Breast epithelium (tissue), 3 donors: ENCODE measurements around the gene KCNJ12.
"Not testable (repeated sequence)": the region's sequence is repeated elsewhere in the genome, so short reads cannot be mapped to it uniquely, and the experiment has no call there.

Experiments used
- CTCF ChIP-seq, 3 donors: fragments of 450-650 bp; IDR thresholded peaks; one replicate each; pipeline ENCODE4 v1.5.1; 2016 to 2017; ENCODE audit warnings: antibody characterized with exemption in 3 of 3, mild to moderate bottlenecking in 3 of 3, moderate library complexity in 3 of 3
- POLR2A ChIP-seq: fragments of 450-650 bp; IDR thresholded peaks from one replicate; pipeline ENCODE4 v1.6.1; 2016; ENCODE audit warnings: antibody characterized with exemption, mild to moderate bottlenecking, moderate library complexity

DNA sequence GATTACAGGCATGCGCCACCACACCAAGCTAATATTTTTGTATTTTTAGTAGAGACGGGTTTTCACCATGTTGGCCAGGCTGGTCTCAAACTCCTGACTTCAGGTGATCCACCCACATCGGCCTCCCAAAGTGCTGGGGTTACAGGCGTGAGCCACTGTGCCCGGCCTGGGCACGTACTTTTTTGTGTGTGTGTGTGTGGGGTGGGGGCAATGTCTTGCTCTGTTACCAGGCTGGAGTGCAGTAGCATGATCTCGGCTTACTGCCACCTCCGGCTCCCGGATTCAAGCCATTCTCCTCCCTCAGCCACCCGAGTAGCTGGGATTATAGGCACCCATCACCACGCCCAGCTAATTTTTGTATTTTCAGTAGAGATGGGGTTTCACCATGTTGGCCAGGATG lies 36.6 kb upstream of the KCNJ12 start:
- TF ChIP-seq CTCF (IDR thresholded peaks at IDR 0.05); POLR2A: not testable (repeated sequence)
